ENCODE results near the gene RFX2.
"Not testable (repeated sequence)": the region's sequence is repeated elsewhere in the genome, so short reads cannot be mapped to it uniquely, and the experiment has no call there.

Gene RFX2

DNA sequence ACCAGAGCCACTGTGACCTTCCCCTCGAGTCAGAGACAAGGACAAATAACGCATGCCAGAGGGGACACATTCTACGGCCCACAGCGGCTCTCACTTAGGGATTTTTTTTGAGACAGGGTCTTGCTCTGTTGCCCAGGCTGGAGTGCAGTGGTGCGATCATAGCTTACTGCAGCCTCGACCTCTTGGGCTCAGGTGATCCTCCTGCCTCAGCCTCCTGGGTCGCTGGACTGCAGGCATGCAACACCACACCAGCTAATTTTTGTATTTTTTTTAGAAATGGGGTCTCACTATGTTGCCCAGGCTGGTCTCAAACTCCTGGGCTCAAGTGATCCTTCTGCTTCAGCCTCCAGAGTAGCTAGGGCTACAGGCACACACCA is 104.2 kb downstream of the RFX2 start:
- H4K91ac ChIP-seq (ENCODE audit: low read depth, low read length, poor library complexity); H2BK5ac ChIP-seq (ENCODE audit: low read length); H3K4me1 ChIP-seq (ENCODE audit: control insufficient read depth in 2 of 2, insufficient read depth in 1 of 2, low read depth in 1 of 2, low read length in 2 of 2); H3K9me3 ChIP-seq (replicated peaks in 1 of 2; ENCODE audit: control insufficient read depth in 2 of 2, insufficient read depth in 1 of 2, low read depth in 1 of 2, low read length in 2 of 2); H3K79me1 ChIP-seq (ENCODE audit: low read depth, low read length); H3K4ac ChIP-seq (ENCODE audit: low read length); H3K27ac ChIP-seq (replicated peaks; ENCODE audit: low read length); DNase-seq (ENCODE audit: low spot score); H3K4me3 ChIP-seq (ENCODE audit: low read length in 2 of 2); H2BK120ac ChIP-seq (ENCODE audit: low read depth, low read length); H2BK15ac ChIP-seq (ENCODE audit: low read length); H3K27me3 ChIP-seq (ENCODE audit: control insufficient read depth in 3 of 3, insufficient read depth in 3 of 3, low read depth in 1 of 3, low read length in 3 of 3); H2AK5ac ChIP-seq (ENCODE audit: low read depth, low read length); H2AFZ ChIP-seq (ENCODE audit: low read length); H3K9ac ChIP-seq (ENCODE audit: low read depth, low read length, poor library complexity); H3K4me2 ChIP-seq (ENCODE audit: insufficient read depth, low read length, poor library complexity, severe bottlenecking); H4K8ac ChIP-seq (ENCODE audit: low read depth, low read length); H2BK12ac ChIP-seq (ENCODE audit: low read length); H3K18ac ChIP-seq (ENCODE audit: low read length); H3K23ac ChIP-seq (ENCODE audit: low read depth, low read length, poor library complexity): not testable (repeated sequence)
- peaks cover under 1 to 71% of the 10 kb centered on the region in 2 donors for H3K36me3 ChIP-seq (replicated peaks in 1 of 2; ENCODE audit: control insufficient read depth in 2 of 2, insufficient read depth in 2 of 2, low read length in 2 of 2)
- WGBS, 2 donors (ENCODE audit: extremely low coverage in 2 of 2, insufficient read length in 2 of 2, insufficient replicate concordance in 1 of 2): no CpG with 5 or more reads among the region's 7 CpGs
- peak overlapping the region; percentile 14 for H3K14ac ChIP-seq (ENCODE audit: low read length)

DNA sequence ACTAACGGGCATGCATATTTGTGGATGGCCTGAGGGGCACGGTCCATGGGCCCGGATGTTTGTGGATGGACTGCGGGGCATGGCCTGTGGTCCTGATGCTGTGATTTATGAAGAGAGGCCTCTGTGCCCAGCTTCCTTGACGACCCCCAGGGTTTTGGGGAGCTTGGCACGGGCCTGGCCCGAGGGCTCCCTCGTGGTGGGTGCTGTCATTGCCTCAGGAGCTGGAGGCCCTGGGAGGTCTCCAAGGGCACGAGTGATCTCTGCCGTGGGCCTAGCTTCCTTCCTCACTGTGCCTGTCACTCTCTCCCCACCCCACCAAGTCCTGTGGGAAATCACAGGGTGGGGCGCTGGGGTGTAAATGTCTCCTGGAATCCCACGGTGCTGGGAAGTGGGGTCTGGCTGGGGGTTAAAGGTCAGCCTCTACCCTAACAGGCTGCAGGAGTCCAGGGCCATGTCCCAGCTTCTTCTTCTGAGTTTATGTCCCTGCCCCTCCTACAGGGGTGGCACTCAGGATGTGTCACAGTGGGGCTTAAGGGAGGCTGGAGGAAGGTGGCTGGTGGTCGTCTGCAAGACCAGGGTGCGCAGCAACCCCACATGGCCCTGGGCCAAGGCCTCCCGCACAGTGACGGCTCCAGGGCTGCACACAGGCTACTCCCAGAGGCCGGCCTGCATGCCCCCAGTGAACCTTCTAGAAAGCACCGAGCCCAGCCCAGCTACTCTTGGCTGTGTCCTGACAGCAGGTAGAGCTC is 104.8 kb downstream of the RFX2 start:
- H3K9me3 ChIP-seq (replicated peaks in 1 of 2; ENCODE audit: control insufficient read depth in 2 of 2, insufficient read depth in 1 of 2, low read depth in 1 of 2, low read length in 2 of 2): peaks cover 0 to 6% of the 10 kb centered on the region in 2 donors
- H4K91ac ChIP-seq (ENCODE audit: low read depth, low read length, poor library complexity): no peak overlapping the region
- no peak overlapping the region for H2AK5ac ChIP-seq (ENCODE audit: low read depth, low read length)
- H2BK5ac ChIP-seq (ENCODE audit: low read length): peak overlapping the region; percentile 75
- no peak overlapping the region for H3K4me2 ChIP-seq (ENCODE audit: insufficient read depth, low read length, poor library complexity, severe bottlenecking)
- H3K4ac ChIP-seq (ENCODE audit: low read length): no peak overlapping the region
- WGBS, 2 donors (ENCODE audit: extremely low coverage in 2 of 2, insufficient read length in 2 of 2, insufficient replicate concordance in 1 of 2): no CpG with 5 or more reads among the region's 18 CpGs
- peaks cover 1% of the 10 kb centered on the region for H3K79me1 ChIP-seq (ENCODE audit: low read depth, low read length)
- H2AFZ ChIP-seq (ENCODE audit: low read length): no peak overlapping the region
- H3K36me3 ChIP-seq (replicated peaks in 1 of 2; ENCODE audit: control insufficient read depth in 2 of 2, insufficient read depth in 2 of 2, low read length in 2 of 2): peaks cover 2 to 75% of the 10 kb centered on the region in 2 donors
- H4K8ac ChIP-seq (ENCODE audit: low read depth, low read length): no peak overlapping the region
- H3K14ac ChIP-seq (ENCODE audit: low read length): peak overlapping the region; percentile 14
- H3K27ac ChIP-seq (replicated peaks; ENCODE audit: low read length): no peak overlapping the region
- H3K18ac ChIP-seq (ENCODE audit: low read length): no peak overlapping the region
- H3K4me3 ChIP-seq (ENCODE audit: low read length in 2 of 2): peak overlapping the region in 1 of 2 donors; percentile 38
- H2BK15ac ChIP-seq (ENCODE audit: low read length): no peak overlapping the region
- no peak overlapping the region for H3K9ac ChIP-seq (ENCODE audit: low read depth, low read length, poor library complexity)
- no peak overlapping the region for H3K23ac ChIP-seq (ENCODE audit: low read depth, low read length, poor library complexity)
- no peaks in the 10 kb centered on the region for H3K4me1 ChIP-seq (ENCODE audit: control insufficient read depth in 2 of 2, insufficient read depth in 1 of 2, low read depth in 1 of 2, low read length in 2 of 2)
- H2BK120ac ChIP-seq (ENCODE audit: low read depth, low read length): no peak overlapping the region
- no peak overlapping the region for H2BK12ac ChIP-seq (ENCODE audit: low read length)
- no peak for DNase-seq (ENCODE audit: low spot score)
- H3K27me3 ChIP-seq (ENCODE audit: control insufficient read depth in 3 of 3, insufficient read depth in 3 of 3, low read depth in 1 of 3, low read length in 3 of 3): no peaks in the 10 kb centered on the region

DNA sequence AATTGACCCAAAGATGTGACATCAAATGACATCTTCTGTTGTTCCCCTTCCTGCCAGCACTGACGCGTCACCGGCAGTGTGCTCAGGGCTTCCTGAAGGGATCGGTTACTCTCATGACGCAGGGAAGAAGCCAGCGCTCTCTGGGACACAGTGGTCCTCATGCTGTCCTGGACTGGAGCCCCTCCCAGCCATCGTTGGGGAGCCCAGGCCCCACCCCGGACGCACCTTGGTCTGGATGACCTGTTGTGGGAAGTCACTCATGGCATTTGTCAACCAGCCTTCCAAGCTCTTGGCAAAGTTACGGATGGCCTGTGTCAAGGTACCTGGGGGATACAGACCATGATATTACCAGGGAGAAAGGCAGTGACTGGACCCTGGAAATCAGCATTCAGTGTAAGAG is 106.3 kb downstream of the RFX2 start:
- H2BK12ac ChIP-seq (ENCODE audit: low read length): no peak overlapping the region
- peaks cover 1% of the 10 kb centered on the region for H3K79me1 ChIP-seq (ENCODE audit: low read depth, low read length)
- no peak overlapping the region for H3K18ac ChIP-seq (ENCODE audit: low read length)
- no peak overlapping the region for H2BK15ac ChIP-seq (ENCODE audit: low read length)
- H3K27ac ChIP-seq (replicated peaks; ENCODE audit: low read length): no peak overlapping the region
- no peaks in the 10 kb centered on the region for H3K4me1 ChIP-seq (ENCODE audit: control insufficient read depth in 2 of 2, insufficient read depth in 1 of 2, low read depth in 1 of 2, low read length in 2 of 2)
- H3K4me2 ChIP-seq (ENCODE audit: insufficient read depth, low read length, poor library complexity, severe bottlenecking): no peak overlapping the region
- H3K9ac ChIP-seq (ENCODE audit: low read depth, low read length, poor library complexity): no peak overlapping the region
- WGBS, 2 donors (ENCODE audit: extremely low coverage in 2 of 2, insufficient read length in 2 of 2, insufficient replicate concordance in 1 of 2): no CpG with 5 or more reads among the region's 10 CpGs
- H4K91ac ChIP-seq (ENCODE audit: low read depth, low read length, poor library complexity): no peak overlapping the region
- H4K8ac ChIP-seq (ENCODE audit: low read depth, low read length): no peak overlapping the region
- H2BK120ac ChIP-seq (ENCODE audit: low read depth, low read length): no peak overlapping the region
- H2BK5ac ChIP-seq (ENCODE audit: low read length): no peak overlapping the region
- no peak overlapping the region for H2AFZ ChIP-seq (ENCODE audit: low read length)
- H3K9me3 ChIP-seq (replicated peaks in 1 of 2; ENCODE audit: control insufficient read depth in 2 of 2, insufficient read depth in 1 of 2, low read depth in 1 of 2, low read length in 2 of 2): peaks cover 0 to 11% of the 10 kb centered on the region in 2 donors
- H3K4ac ChIP-seq (ENCODE audit: low read length): no peak overlapping the region
- no peaks in the 10 kb centered on the region for H3K27me3 ChIP-seq (ENCODE audit: control insufficient read depth in 3 of 3, insufficient read depth in 3 of 3, low read depth in 1 of 3, low read length in 3 of 3)
- DNase-seq (ENCODE audit: low spot score): no peak
- no peak overlapping the region for H3K4me3 ChIP-seq (ENCODE audit: low read length in 2 of 2)
- no peak overlapping the region for H3K23ac ChIP-seq (ENCODE audit: low read depth, low read length, poor library complexity)
- no peak overlapping the region for H3K14ac ChIP-seq (ENCODE audit: low read length)
- H3K36me3 ChIP-seq (replicated peaks in 1 of 2; ENCODE audit: control insufficient read depth in 2 of 2, insufficient read depth in 2 of 2, low read length in 2 of 2): peaks cover 2 to 79% of the 10 kb centered on the region in 2 donors
- H2AK5ac ChIP-seq (ENCODE audit: low read depth, low read length): no peak overlapping the region

DNA sequence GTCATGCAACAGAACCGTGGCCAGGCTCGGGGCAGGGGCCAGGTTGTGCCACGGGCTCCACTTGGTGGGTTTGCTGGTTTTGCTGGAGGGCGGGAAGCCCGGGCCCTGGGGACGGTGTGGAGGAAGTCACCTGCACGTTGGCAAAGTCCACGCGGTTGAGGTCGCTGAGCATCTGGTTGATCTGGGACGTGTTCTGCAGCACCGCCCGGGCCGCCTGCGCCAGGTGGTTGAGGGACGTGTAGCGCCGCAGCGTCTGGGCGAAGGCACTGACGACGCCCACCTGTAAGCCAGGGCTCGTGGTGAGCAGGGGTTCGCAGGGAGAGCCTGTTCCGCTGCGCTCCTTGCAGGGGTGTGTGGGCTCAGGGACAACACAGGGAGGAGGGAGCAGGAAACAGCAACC is 107.7 kb downstream of the RFX2 start:
- Histone ChIP-seq H3K4me1 (ENCODE audit: control insufficient read depth in 2 of 2, insufficient read depth in 1 of 2, low read depth in 1 of 2, low read length in 2 of 2) (no peaks in the 10 kb centered on the region), H3K4ac (ENCODE audit: low read length) (no peak overlapping the region), H3K9me3 (replicated peaks in 1 of 2; ENCODE audit: control insufficient read depth in 2 of 2, insufficient read depth in 1 of 2, low read depth in 1 of 2, low read length in 2 of 2) (peaks cover 0 to 11% of the 10 kb centered on the region in 2 donors), H3K4me2 (ENCODE audit: insufficient read depth, low read length, poor library complexity, severe bottlenecking) (no peak overlapping the region), H3K9ac (ENCODE audit: low read depth, low read length, poor library complexity) (no peak overlapping the region), H2BK5ac (ENCODE audit: low read length) (no peak overlapping the region), H2BK12ac (ENCODE audit: low read length) (peak overlapping the region; percentile 58), H4K8ac (ENCODE audit: low read depth, low read length) (no peak overlapping the region), H4K91ac (ENCODE audit: low read depth, low read length, poor library complexity) (no peak overlapping the region), H3K36me3 (replicated peaks in 1 of 2; ENCODE audit: control insufficient read depth in 2 of 2, insufficient read depth in 2 of 2, low read length in 2 of 2) (peaks cover 2 to 84% of the 10 kb centered on the region in 2 donors), H2AK5ac (ENCODE audit: low read depth, low read length) (no peak overlapping the region), H3K23ac (ENCODE audit: low read depth, low read length, poor library complexity) (peak overlapping the region; percentile 65), H3K18ac (ENCODE audit: low read length) (peak overlapping the region; percentile 6), H3K27me3 (ENCODE audit: control insufficient read depth in 3 of 3, insufficient read depth in 3 of 3, low read depth in 1 of 3, low read length in 3 of 3) (no peaks in the 10 kb centered on the region), H3K4me3 (ENCODE audit: low read length in 2 of 2) (peak overlapping the region in 1 of 2 donors; percentile 32), H2AFZ (ENCODE audit: low read length) (no peak overlapping the region), H3K14ac (ENCODE audit: low read length) (peak overlapping the region; percentile 38), H3K27ac (replicated peaks; ENCODE audit: low read length) (no peak overlapping the region), H3K79me1 (ENCODE audit: low read depth, low read length) (no peaks in the 10 kb centered on the region), H2BK120ac (ENCODE audit: low read depth, low read length) (no peak overlapping the region), H2BK15ac (ENCODE audit: low read length) (no peak overlapping the region)
- DNase-seq (ENCODE audit: low spot score): no peak
- no CpG with 5 or more reads among the region's 26 CpGs for WGBS, 2 donors (ENCODE audit: extremely low coverage in 2 of 2, insufficient read length in 2 of 2, insufficient replicate concordance in 1 of 2)
